HepG2 (cell line): ENCODE measurements around the gene CDH19. TPM values are rescaled to one million over a fixed set of nuclear protein-coding genes. Genes with fewer than 3 reads are reported as not detected.

ENCODE experiments used
- ATAC-seq: fragments of 200-7000 bp; cut with Tn5 transposase; 3 replicates; pipeline ENCODE4 v1.9.1; 2020; ENCODE audit warnings: mild to moderate bottlenecking, moderate library complexity
- BruUV-seq: library from RNA; stranded (reverse); fragments of 400-500 nt; replicated peaks from 2 replicates; lab custom pipeline; 2021; lab: Mats Ljungman, UMichigan
- CTCF ChIA-PET: fragments of 300-600 bp; formaldehyde crosslinking; extraction: SDS; loops from one replicate; lab custom pipeline; 2021; ENCODE audit warnings: low total read pairs, inconsistent platforms, low intra/inter-chr PET ratio; lab: Yijun Ruan, JAX
- POLR2A ChIA-PET: fragments of 350-600 bp; sonication (Branson Sonifier 250); formaldehyde crosslinking; loops from one replicate; lab custom pipeline; 2020; ENCODE audit warnings: antibody characterized with exemption, inconsistent platforms; lab: Yijun Ruan, JAX
- DNase-seq: peaks from one replicate; pipeline ENCODE4 v3.0.0-alpha.2; 2015; ENCODE audit warnings: low spot score
- FAIRE-seq: peaks from 3 replicates; lab custom pipeline; 2011; peaks lifted over from hg19 to GRCh38; lab: Jason Lieb, UNC
- H2AFZ ChIP-seq: one replicate; pipeline ENCODE4 v1.6.1; 2011; ENCODE audit warnings: low read length, inconsistent platforms
- H3K27ac ChIP-seq: fragments of 300-600 bp; 3 replicates; pipeline ENCODE4 v1.8.0; 2011; ENCODE audit warnings: mixed run types, mild to moderate bottlenecking, mixed read lengths, low read length, inconsistent platforms; ENCODE audit not compliant: insufficient read depth; ENCODE audit errors: extremely low read length
- H3K27me3 ChIP-seq, 2 experiments: fragments of 200-600 bp in 1 of 2; 2 replicates in 1 of 2; 3 replicates in 1 of 2; pipeline versions ENCODE4 v1.6.0 to v1.8.0; 2011; ENCODE audit warnings: low read length in 2 of 2, mild to moderate bottlenecking in 2 of 2, moderate library complexity in 2 of 2, inconsistent platforms in 1 of 2; ENCODE audit not compliant: insufficient read depth in 2 of 2, control insufficient read depth in 1 of 2
- H3K36me3 ChIP-seq, 2 experiments: fragments of 200-600 bp in 1 of 2; replicated peaks in 1 of 2; 2 replicates in 1 of 2; 3 replicates in 1 of 2; pipeline versions ENCODE4 v1.5.1 to v1.8.0; 2011; ENCODE audit warnings: low read length in 2 of 2, inconsistent platforms in 1 of 2; ENCODE audit not compliant: insufficient read depth in 2 of 2, control insufficient read depth in 1 of 2
- H3K4me1 ChIP-seq: 2 replicates; pipeline ENCODE4 v1.5.1; 2012; ENCODE audit warnings: low read length, inconsistent platforms; ENCODE audit not compliant: insufficient read depth
- H3K4me2 ChIP-seq: 2 replicates; pipeline ENCODE4 v1.6.0; 2011; ENCODE audit warnings: low read depth, low read length, inconsistent platforms
- H3K4me3 ChIP-seq, 3 experiments: fragments of 200-600 bp in 1 of 3; sonication (generic), shearing (Covaris generic) in 1 of 3; replicated peaks in 1 of 3; 2 replicates each; pipeline ENCODE4 v1.5.1; 2011 to 2016; ENCODE audit warnings: low read length in 3 of 3, inconsistent platforms in 2 of 3, low read depth in 2 of 3, mild to moderate bottlenecking in 2 of 3, control low read depth in 1 of 3, mixed read lengths in 1 of 3; ENCODE audit not compliant: insufficient read depth in 1 of 3
- H3K79me2 ChIP-seq: one replicate; pipeline ENCODE4 v1.6.1; 2011; ENCODE audit warnings: low read length, inconsistent platforms; ENCODE audit not compliant: insufficient read depth
- H3K9ac ChIP-seq: 2 replicates; pipeline ENCODE4 v1.6.0; 2011; ENCODE audit warnings: mild to moderate bottlenecking, low read depth, low read length, inconsistent platforms; ENCODE audit not compliant: insufficient read depth
- H3K9me3 ChIP-seq: 2 replicates; pipeline ENCODE4 v1.5.1; 2012; ENCODE audit warnings: mild to moderate bottlenecking, low read length
- H4K20me1 ChIP-seq: 2 replicates; pipeline ENCODE4 v1.6.0; 2011; ENCODE audit warnings: inconsistent platforms, mild to moderate bottlenecking, low read length, moderate library complexity; ENCODE audit not compliant: insufficient read depth
- CBX1 ChIP-seq: IDR thresholded peaks from one replicate; pipeline ENCODE4 v1.6.1; 2016; ENCODE audit warnings: antibody characterized with exemption, low read depth
- FOXP4 ChIP-seq: sonication (generic); formaldehyde crosslinking; IDR thresholded peaks from 2 replicates; pipeline ENCODE4 v1.4.0; 2020; ENCODE audit warnings: missing genetic modification reagents
- GATAD1 ChIP-seq: IDR thresholded peaks from 2 replicates; pipeline ENCODE4 v1.6.1; 2016; ENCODE audit warnings: missing genetic modification reagents, missing compliant biosample characterization
- GTF3A ChIP-seq: sonication (generic); formaldehyde crosslinking; conservative IDR thresholded peaks from 2 replicates; pipeline ENCODE4 v1.4.0; 2020; ENCODE audit warnings: mild to moderate bottlenecking, missing genetic modification reagents
- KAT7 ChIP-seq: IDR thresholded peaks from 2 replicates; pipeline ENCODE4 v1.6.1; 2018; ENCODE audit warnings: borderline replicate concordance, missing compliant biosample characterization
- NFAT5 ChIP-seq: sonication (generic); formaldehyde crosslinking; IDR thresholded peaks from 2 replicates; pipeline ENCODE4 v1.4.0; 2020; ENCODE audit warnings: missing genetic modification reagents
- SMAD1 ChIP-seq: sonication (generic); formaldehyde crosslinking; IDR thresholded peaks from 2 replicates; pipeline ENCODE4 v1.4.0; 2020; ENCODE audit warnings: missing genetic modification reagents, low read depth, mild to moderate bottlenecking, borderline replicate concordance
- SP140L ChIP-seq: sonication (generic); formaldehyde crosslinking; IDR thresholded peaks from 2 replicates; pipeline ENCODE4 v1.4.0; 2020; ENCODE audit warnings: missing genetic modification reagents, borderline replicate concordance
- SRY ChIP-seq: sonication (generic); formaldehyde crosslinking; IDR thresholded peaks from 2 replicates; pipeline ENCODE4 v1.8.0; 2022; ENCODE audit warnings: mild to moderate bottlenecking, missing genetic modification reagents
- ZNF101 ChIP-seq: sonication (generic); formaldehyde crosslinking; IDR thresholded peaks from 2 replicates; pipeline ENCODE4 v1.4.0; 2020; ENCODE audit warnings: mild to moderate bottlenecking, low read depth, missing genetic modification reagents, borderline replicate concordance
- ZNF547 ChIP-seq: sonication (generic); formaldehyde crosslinking; IDR thresholded peaks from 2 replicates; pipeline ENCODE4 v1.5.1; 2020; ENCODE audit warnings: mild to moderate bottlenecking, missing genetic modification reagents
- ZNF597 ChIP-seq: sonication (generic); formaldehyde crosslinking; IDR thresholded peaks from 2 replicates; pipeline ENCODE4 v1.5.0; 2020; ENCODE audit warnings: missing genetic modification reagents
- ZNF605 ChIP-seq: sonication (generic); formaldehyde crosslinking; IDR thresholded peaks from 2 replicates; pipeline ENCODE4 v1.8.0; 2022; ENCODE audit warnings: mild to moderate bottlenecking, missing genetic modification reagents
- WGBS: methylation state at CpG from one replicate; pipeline ENCODE4 v1.1.6; 2017; ENCODE audit warnings: low lambda C conversion rate; 5-methylcytosine and 5-hydroxymethylcytosine counted together
- in situ Hi-C: cut with HindIII; loops from 2 replicates; pipeline ENCODE4 v1.10.0; 2017; ENCODE audit warnings: low pct_unique_long_range_greater_than_20kb; ENCODE audit not compliant: extremely low pct_ligation_motif_present
- intact Hi-C: fragments of 100-400 bp; cut with micrococcal nuclease; formaldehyde crosslinking; loops from one replicate; pipeline ENCODE4 v1.10.0; 2022; ENCODE audit not compliant: unreplicated experiment
- polyA plus RNA-seq, 8 experiments: library from polyadenylated mRNA; depleted of rRNA in 3 of 8; stranded (reverse) in 7 of 8; unstranded in 1 of 8; fragments of >200 nt; fragmentation: Illumina TruSeq in 4 of 8; extraction: Trizol in 4 of 8; gene quantifications; 2 replicates each; pipeline versions ENCODE4 v1.2.1 to v1.2.3, GENCODE V29; 2011 to 2016; ENCODE audit warnings: low read depth in 4 of 8, missing spikeins in 1 of 8, mixed read lengths in 1 of 8; ENCODE audit not compliant: insufficient read depth in 1 of 8
- total RNA-seq, 5 experiments: library from RNA; depleted of rRNA; stranded (reverse); fragments of >200 nt; fragmentation: Illumina TruSeq; extraction: Trizol; gene quantifications; 2 replicates each; pipeline ENCODE4 v1.2.3, GENCODE V29; 2016; ENCODE audit warnings: low read depth in 1 of 5

Gene CDH19
- total and polyA plus RNA-seq, 2 of the 13 experiments (the other 11 are each of a cell fraction or from before 2014, with no cell fraction given): not detected

GRCh38 chr18:66647671-66648070 is 43.8 kb upstream of the CDH19 start:
- no peak for FAIRE-seq

More at GRCh38 chr18:66647671-66648070, 43.8 kb upstream of the CDH19 start:
- no peaks in the 10 kb centered on the region for H4K20me1 ChIP-seq
- H3K4me1 ChIP-seq: no peaks in the 10 kb centered on the region
- no peaks in the 10 kb centered on the region for H3K79me2 ChIP-seq
- CTCF ChIA-PET: no interaction called here
- ATAC-seq (no peak), DNase-seq (no peak)
- POLR2A ChIA-PET: no interaction called here
- in situ Hi-C loops: no loop called here
- H3K27ac ChIP-seq: no peak overlapping the region
- no peak overlapping the region for H3K9ac ChIP-seq
- intact Hi-C loops: no loop called here
- H3K36me3 ChIP-seq: no peaks in the 10 kb centered on the region
- no peak overlapping the region for H3K4me2 ChIP-seq
- no peak overlapping the region for H2AFZ ChIP-seq
- H3K4me3 ChIP-seq: no peak overlapping the region
- no peaks in the 10 kb centered on the region for H3K9me3 ChIP-seq
- 31% methylated on average over 1 of the region's 1 CpG for WGBS
- BruUV-seq: no TSS peak
- no peak for TF ChIP-seq GATAD1
- TF ChIP-seq SP140L (CRISPR knock-in tag): no peak
- no peak for TF ChIP-seq ZNF605 (CRISPR knock-in tag)
- no peak for TF ChIP-seq NFAT5 (CRISPR knock-in tag)
- TF ChIP-seq GTF3A (CRISPR knock-in tag): no peak
- TF ChIP-seq SRY (CRISPR knock-in tag): no peak
- TF ChIP-seq SMAD1 (CRISPR knock-in tag): no peak
- no peak for TF ChIP-seq ZNF547
- TF ChIP-seq CBX1: no peak
- no peak for TF ChIP-seq FOXP4
- TF ChIP-seq KAT7 (CRISPR knock-in tag): no peak
- no peak for TF ChIP-seq ZNF101 (CRISPR knock-in tag)
- no peak for TF ChIP-seq ZNF597 (CRISPR knock-in tag)
- no peaks in the 10 kb centered on the region; a peak in 1 of 5 replicates for H3K27me3 ChIP-seq
